Measurements from ENCODE around the gene WNT3A. TPM values are rescaled to one million over a fixed set of nuclear protein-coding genes. Genes with fewer than 3 reads are reported as not detected.

WNT3A gene
- total RNA-seq, 1 donor from 2014 or later, result 10.1 TPM

DNA sequence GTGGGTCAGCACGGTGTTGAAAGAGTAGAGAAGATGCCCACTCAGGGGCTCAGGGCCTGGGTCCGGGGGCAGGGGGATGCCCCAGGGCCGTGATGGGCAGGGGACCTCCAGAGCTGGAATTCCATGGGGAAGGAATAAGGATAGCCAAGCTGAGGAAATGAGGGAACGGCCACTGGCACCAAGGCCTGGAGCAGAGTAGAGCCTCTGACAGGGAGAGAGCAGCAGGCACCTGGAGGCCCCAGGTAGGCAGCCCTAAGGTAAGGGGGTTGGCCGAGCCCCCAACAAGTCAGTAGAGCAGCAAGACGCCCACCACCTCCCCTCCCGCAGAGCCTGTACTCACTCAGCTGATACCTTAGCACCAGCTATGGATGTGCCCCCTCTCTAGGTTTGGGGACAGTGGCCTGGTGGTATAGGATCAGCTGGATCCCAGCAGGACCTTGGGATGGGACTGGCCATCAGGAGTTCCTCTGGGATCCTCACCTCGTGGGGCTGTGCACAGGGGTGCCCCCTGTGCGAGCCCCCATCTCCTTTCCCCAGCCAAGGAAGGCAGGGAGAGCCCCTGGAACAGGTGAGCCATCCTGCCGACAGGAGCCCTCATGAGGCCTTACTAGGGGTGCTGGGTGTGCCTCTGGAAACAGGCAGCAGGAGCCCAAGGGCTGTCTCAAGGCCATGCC, 54.8 kb downstream of the WNT3A start:
- TF ChIP-seq CTCF (IDR thresholded peaks at IDR 0.05), result no peak
- Histone ChIP-seq H3K27ac (no peak overlapping the region), H3K36me3 (no peaks in the 10 kb centered on the region), H3K9me3 (no peaks in the 10 kb centered on the region), H3K27me3 (peaks cover 83% of the 10 kb centered on the region), H3K4me1 (peaks cover 14% of the 10 kb centered on the region), H3K4me3 (no peak overlapping the region)
- intact Hi-C loops (cut with DNase I), result no loop called here
- DNase-seq (peak; percentile 62), ATAC-seq (no peak)

DNA sequence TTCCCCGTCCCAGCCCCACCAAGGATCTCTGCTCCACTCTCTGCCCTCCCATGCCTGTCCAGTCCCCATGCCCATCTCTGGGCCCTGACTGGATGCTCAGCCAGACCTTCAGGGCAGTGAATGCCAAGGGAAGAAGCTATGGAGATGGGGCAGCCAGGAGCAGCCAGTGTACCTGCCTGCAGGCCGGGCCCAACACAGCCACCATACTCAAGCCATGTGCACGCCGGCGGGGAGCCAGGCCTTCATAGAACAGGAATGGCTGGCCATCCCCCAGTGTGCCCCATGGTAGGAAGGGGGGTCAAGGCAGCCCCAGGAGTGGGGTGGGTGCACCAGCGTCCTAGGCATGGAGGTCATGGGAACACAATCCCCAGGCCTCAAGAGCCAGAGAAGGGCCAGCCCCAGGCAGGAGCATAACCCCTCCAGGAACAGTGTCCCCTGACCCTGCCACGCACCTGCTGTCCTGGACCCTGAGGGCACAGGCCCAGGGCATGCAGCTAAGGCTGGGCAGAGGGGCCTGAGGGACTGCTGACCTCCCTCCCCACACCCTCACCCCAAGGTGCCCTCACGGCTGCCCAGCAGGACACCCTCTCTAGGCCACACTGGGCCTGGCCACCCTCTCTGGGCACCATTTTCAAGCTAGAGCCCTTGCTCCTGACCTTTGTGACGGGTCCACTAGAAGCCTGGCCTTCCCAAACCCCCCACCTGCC, 55.4 kb downstream of the WNT3A start:
- H3K4me1 ChIP-seq, result peaks cover 14% of the 10 kb centered on the region
- no peak overlapping the region for H3K4me3 ChIP-seq
- H3K9me3 ChIP-seq, result no peaks in the 10 kb centered on the region
- intact Hi-C loops (cut with DNase I), result no loop called here
- no peak for ATAC-seq
- peaks cover 88% of the 10 kb centered on the region for H3K27me3 ChIP-seq
- TF ChIP-seq CTCF (IDR thresholded peaks at IDR 0.05), result no peak
- peak; percentile 61 for DNase-seq
- H3K36me3 ChIP-seq, result no peaks in the 10 kb centered on the region
- H3K27ac ChIP-seq, result no peak overlapping the region

DNA sequence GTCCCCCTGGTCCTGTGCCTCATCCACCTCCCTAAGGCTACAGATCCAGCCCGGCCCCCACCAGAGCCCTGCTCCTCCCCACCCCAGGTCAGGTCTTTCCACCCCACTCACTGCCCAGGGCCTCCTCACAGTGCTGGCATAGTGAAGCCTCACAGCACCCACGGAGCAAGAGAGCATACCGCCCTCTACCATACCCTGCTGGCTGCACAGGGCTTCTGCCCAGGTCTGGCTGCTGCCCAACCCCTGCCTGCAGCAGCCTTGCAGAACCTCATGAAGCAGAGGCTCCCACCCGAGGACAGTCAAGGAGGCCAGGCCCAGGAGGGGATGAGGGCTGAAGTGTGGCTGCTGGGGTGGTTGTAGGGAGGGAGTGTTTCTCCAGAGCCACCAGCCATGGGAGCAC, 56.0 kb downstream of the WNT3A start:
- Histone ChIP-seq H3K27ac (no peak overlapping the region), H3K9me3 (no peaks in the 10 kb centered on the region), H3K4me3 (no peak overlapping the region), H3K27me3 (peaks cover 90% of the 10 kb centered on the region), H3K4me1 (peaks cover 14% of the 10 kb centered on the region), H3K36me3 (no peaks in the 10 kb centered on the region)
- intact Hi-C loops (cut with DNase I), result no loop called here
- ATAC-seq (no peak), DNase-seq (peak; percentile 45)
- no peak for TF ChIP-seq CTCF (IDR thresholded peaks at IDR 0.05)

DNA sequence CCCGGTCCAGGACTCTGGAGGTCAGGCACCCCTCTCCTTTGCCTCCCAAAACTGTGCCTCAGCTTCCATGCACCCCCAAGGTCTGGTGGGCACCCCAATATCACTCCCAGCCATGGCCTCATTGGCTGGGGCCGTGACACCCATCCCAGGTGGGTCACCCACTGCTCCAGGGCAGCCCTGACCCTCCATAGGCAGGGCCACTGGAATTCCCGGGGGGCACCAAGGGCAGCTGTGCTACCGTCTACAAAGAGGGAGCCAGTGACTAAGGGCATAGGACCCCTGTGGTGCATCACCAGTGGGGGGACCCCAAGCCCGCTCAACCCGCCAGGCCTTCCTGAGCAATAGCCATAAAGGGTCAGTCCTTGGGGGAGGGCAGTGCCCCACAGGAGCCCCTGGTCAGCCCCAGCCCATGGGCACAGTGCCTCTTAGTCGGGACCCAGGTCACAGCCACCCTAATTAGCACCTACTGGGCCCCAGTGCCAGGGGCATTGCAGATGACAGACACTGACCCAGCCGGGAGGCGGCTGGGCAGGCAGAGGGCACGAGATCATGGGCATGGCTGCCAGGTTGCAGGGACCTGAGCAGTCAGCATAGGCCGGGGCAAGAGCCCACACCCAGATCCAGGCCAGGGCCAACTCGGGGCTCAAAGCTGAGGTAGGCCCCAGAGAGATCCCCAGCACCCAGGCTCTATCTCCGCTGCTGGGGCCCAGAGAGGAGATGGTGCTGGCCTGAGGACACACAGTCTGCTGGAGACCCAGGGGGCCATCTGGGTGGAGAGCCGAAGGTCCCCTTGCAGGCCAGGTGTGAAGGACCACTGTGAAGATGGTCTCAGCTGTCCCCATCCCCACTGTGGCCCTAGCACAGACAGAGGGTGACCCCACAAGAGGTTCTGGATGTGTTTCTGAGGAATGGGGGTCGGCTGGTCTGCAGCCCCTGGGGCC, 56.7 kb downstream of the WNT3A start:
- no peaks in the 10 kb centered on the region for H3K9me3 ChIP-seq
- no peaks in the 10 kb centered on the region for H3K36me3 ChIP-seq
- ATAC-seq (no peak), DNase-seq (peak; percentile 54)
- peaks cover 88% of the 10 kb centered on the region for H3K27me3 ChIP-seq
- intact Hi-C loops (cut with DNase I), result no loop called here
- TF ChIP-seq CTCF (IDR thresholded peaks at IDR 0.05), result no peak
- no peak overlapping the region for H3K4me3 ChIP-seq
- H3K27ac ChIP-seq, result no peak overlapping the region
- H3K4me1 ChIP-seq, result peaks cover 14% of the 10 kb centered on the region

- Histone ChIP-seq H3K27me3 (peaks cover 81% of the 10 kb centered on the region), H3K27ac (no peak overlapping the region), H3K36me3 (no peaks in the 10 kb centered on the region), H3K9me3 (no peaks in the 10 kb centered on the region), H3K4me1 (peaks cover 14% of the 10 kb centered on the region), H3K4me3 (no peak overlapping the region)
- intact Hi-C loops (cut with DNase I), result no loop called here
- TF ChIP-seq CTCF (IDR thresholded peaks at IDR 0.05), result no peak
- DNase-seq (peak; percentile 57), ATAC-seq (no peak)
Observed at GRCh38 chr1:228064296-228064695, 57.5 kb downstream of the WNT3A start.

Measured in upper lobe of right lung (tissue), 1 donor.